ENCODE measurements around the gene PGF. TPM values are rescaled to one million over a fixed set of nuclear protein-coding genes. Genes with fewer than 3 reads are reported as not detected.

The PGF gene
- total and polyA plus RNA-seq, 4 donors, result 0.61 to 4.5 (median 1.8) TPM

GRCh38 chr14:74945261-74945851, 10.0 kb downstream of the PGF start:
- no peak overlapping the region for H3K9ac ChIP-seq (ENCODE audit: low read depth in 1 of 2, low read length in 2 of 2)
- H3K36me3 ChIP-seq (ENCODE audit: control insufficient read depth in 4 of 4, insufficient read depth in 3 of 4, low read depth in 1 of 4, low read length in 3 of 4), result no peaks in the 10 kb centered on the region
- H3K4me1 ChIP-seq (ENCODE audit: control insufficient read depth in 4 of 4, insufficient read depth in 4 of 4, low read length in 3 of 4), result peaks cover 0 to 9% (median 2%) of the 10 kb centered on the region in 4 donors
- WGBS, result 56% methylated on average over 17 of the region's 17 CpGs
- H3K27me3 ChIP-seq (ENCODE audit: control insufficient read depth in 4 of 4, insufficient read depth in 4 of 4, low read length in 3 of 4), result no peaks in the 10 kb centered on the region
- DNase-seq (ENCODE audit: low spot score), result peak; percentile 62
- no peak overlapping the region for H3K27ac ChIP-seq (ENCODE audit: low read depth in 1 of 2, low read length in 2 of 2)
- H3K4me3 ChIP-seq (ENCODE audit: low read depth in 1 of 3, low read length in 3 of 3), result no peak overlapping the region
- H3K9me3 ChIP-seq (ENCODE audit: control insufficient read depth in 4 of 4, low read length in 3 of 4), result no peaks in the 10 kb centered on the region
- TF ChIP-seq HNF4A (conservative IDR thresholded peaks at IDR 0.05), result no peak
- no peak for TF ChIP-seq JUND (IDR thresholded peaks at IDR 0.05)
- TF ChIP-seq TAF1 (conservative IDR thresholded peaks at IDR 0.05), result no peak
- peak in 1 of 2 donors; percentile 66 for TF ChIP-seq RAD21 (IDR thresholded peaks at IDR 0.05)
- no peak for TF ChIP-seq YY1 (IDR thresholded peaks at IDR 0.05)
- no peak for TF ChIP-seq NR2F2 (IDR thresholded peaks at IDR 0.05)
- TF ChIP-seq FOXA2 (IDR thresholded peaks at IDR 0.05), result no peak
- no peak for TF ChIP-seq RXRA (IDR thresholded peaks at IDR 0.05)
- TF ChIP-seq, protein P1, sequence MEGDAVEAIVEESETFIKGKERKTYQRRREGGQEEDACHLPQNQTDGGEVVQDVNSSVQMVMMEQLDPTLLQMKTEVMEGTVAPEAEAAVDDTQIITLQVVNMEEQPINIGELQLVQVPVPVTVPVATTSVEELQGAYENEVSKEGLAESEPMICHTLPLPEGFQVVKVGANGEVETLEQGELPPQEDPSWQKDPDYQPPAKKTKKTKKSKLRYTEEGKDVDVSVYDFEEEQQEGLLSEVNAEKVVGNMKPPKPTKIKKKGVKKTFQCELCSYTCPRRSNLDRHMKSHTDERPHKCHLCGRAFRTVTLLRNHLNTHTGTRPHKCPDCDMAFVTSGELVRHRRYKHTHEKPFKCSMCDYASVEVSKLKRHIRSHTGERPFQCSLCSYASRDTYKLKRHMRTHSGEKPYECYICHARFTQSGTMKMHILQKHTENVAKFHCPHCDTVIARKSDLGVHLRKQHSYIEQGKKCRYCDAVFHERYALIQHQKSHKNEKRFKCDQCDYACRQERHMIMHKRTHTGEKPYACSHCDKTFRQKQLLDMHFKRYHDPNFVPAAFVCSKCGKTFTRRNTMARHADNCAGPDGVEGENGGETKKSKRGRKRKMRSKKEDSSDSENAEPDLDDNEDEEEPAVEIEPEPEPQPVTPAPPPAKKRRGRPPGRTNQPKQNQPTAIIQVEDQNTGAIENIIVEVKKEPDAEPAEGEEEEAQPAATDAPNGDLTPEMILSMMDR (IDR thresholded peaks at IDR 0.05; ENCODE audit: low read depth, low read length, missing input control), result peak; percentile 28
- TF ChIP-seq SP1 (IDR thresholded peaks at IDR 0.05), result no peak

GRCh38 chr14:74942608-74943007, 12.8 kb downstream of the PGF start:
- Histone ChIP-seq H3K9me3 (ENCODE audit: control insufficient read depth in 4 of 4, low read length in 3 of 4) (no peaks in the 10 kb centered on the region), H3K36me3 (ENCODE audit: control insufficient read depth in 4 of 4, insufficient read depth in 3 of 4, low read depth in 1 of 4, low read length in 3 of 4) (no peaks in the 10 kb centered on the region), H3K27me3 (ENCODE audit: control insufficient read depth in 4 of 4, insufficient read depth in 4 of 4, low read length in 3 of 4) (no peaks in the 10 kb centered on the region), H3K4me1 (ENCODE audit: control insufficient read depth in 4 of 4, insufficient read depth in 4 of 4, low read length in 3 of 4) (peaks cover 0 to 19% (median 4%) of the 10 kb centered on the region in 4 donors), H3K27ac (ENCODE audit: low read depth in 1 of 2, low read length in 2 of 2) (peak overlapping the region in 1 of 2 donors; percentile 47), H3K9ac (ENCODE audit: low read depth in 1 of 2, low read length in 2 of 2) (no peak overlapping the region), H3K4me3 (ENCODE audit: low read depth in 1 of 3, low read length in 3 of 3) (no peak overlapping the region)
- 91% methylated on average over 11 of the region's 11 CpGs for WGBS
- TF ChIP-seq RXRA (IDR thresholded peaks at IDR 0.05) (no peak), SP1 (IDR thresholded peaks at IDR 0.05) (no peak)
- TF ChIP-seq, protein P2, sequence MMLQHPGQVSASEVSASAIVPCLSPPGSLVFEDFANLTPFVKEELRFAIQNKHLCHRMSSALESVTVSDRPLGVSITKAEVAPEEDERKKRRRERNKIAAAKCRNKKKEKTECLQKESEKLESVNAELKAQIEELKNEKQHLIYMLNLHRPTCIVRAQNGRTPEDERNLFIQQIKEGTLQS (IDR thresholded peaks at IDR 0.05), result no peak
- no peak for DNase-seq (ENCODE audit: low spot score)

DNA sequence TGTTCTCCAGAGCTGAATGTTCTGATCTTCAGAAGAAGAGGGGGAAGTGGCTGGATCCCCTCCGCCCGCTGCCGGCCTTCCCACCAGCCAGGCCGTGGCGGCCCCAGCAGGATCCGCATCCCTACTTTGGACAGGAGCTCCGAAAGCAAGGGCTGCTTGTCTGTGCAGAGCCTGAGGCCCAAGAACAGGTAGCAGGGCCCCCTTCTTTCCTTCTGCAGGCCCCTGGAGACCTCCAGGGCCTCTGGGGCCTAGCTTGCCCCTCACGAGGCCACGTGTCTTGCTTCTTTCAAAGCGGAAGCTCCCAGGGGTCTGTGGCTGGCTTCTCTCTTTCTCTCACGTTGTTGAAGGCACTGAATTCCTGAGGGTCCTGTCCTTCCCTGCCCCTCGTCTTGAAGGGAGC, 13.2 kb downstream of the PGF start:
- peak overlapping the region; percentile 47 to 61 for H3K27ac ChIP-seq (ENCODE audit: low read depth in 1 of 2, low read length in 2 of 2)
- H3K27me3 ChIP-seq (ENCODE audit: control insufficient read depth in 4 of 4, insufficient read depth in 4 of 4, low read length in 3 of 4), result no peaks in the 10 kb centered on the region
- H3K4me1 ChIP-seq (ENCODE audit: control insufficient read depth in 4 of 4, insufficient read depth in 4 of 4, low read length in 3 of 4), result peaks cover 0 to 19% (median 4%) of the 10 kb centered on the region in 4 donors
- no peak for DNase-seq (ENCODE audit: low spot score)
- 82% methylated on average over 12 of the region's 12 CpGs for WGBS
- no peaks in the 10 kb centered on the region for H3K36me3 ChIP-seq (ENCODE audit: control insufficient read depth in 4 of 4, insufficient read depth in 3 of 4, low read depth in 1 of 4, low read length in 3 of 4)
- H3K9me3 ChIP-seq (ENCODE audit: control insufficient read depth in 4 of 4, low read length in 3 of 4), result no peaks in the 10 kb centered on the region
- no peak overlapping the region for H3K9ac ChIP-seq (ENCODE audit: low read depth in 1 of 2, low read length in 2 of 2)
- TF ChIP-seq GABPA (IDR thresholded peaks at IDR 0.05 in 1 of 2, conservative IDR thresholded peaks at IDR 0.05 in 1 of 2), result no peak
- no peak for TF ChIP-seq FOXA2 (IDR thresholded peaks at IDR 0.05)
- no peak for TF ChIP-seq SP1 (IDR thresholded peaks at IDR 0.05)
- TF ChIP-seq, protein P3, sequence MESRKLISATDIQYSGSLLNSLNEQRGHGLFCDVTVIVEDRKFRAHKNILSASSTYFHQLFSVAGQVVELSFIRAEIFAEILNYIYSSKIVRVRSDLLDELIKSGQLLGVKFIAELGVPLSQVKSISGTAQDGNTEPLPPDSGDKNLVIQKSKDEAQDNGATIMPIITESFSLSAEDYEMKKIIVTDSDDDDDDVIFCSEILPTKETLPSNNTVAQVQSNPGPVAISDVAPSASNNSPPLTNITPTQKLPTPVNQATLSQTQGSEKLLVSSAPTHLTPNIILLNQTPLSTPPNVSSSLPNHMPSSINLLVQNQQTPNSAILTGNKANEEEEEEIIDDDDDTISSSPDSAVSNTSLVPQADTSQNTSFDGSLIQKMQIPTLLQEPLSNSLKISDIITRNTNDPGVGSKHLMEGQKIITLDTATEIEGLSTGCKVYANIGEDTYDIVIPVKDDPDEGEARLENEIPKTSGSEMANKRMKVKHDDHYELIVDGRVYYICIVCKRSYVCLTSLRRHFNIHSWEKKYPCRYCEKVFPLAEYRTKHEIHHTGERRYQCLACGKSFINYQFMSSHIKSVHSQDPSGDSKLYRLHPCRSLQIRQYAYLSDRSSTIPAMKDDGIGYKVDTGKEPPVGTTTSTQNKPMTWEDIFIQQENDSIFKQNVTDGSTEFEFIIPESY (IDR thresholded peaks at IDR 0.05), result no peak
- no peak for TF ChIP-seq JUND (IDR thresholded peaks at IDR 0.05)
- TF ChIP-seq RXRA (IDR thresholded peaks at IDR 0.05), result no peak
- no peak for TF ChIP-seq HNF4G (IDR thresholded peaks at IDR 0.05)
- TF ChIP-seq RAD21 (IDR thresholded peaks at IDR 0.05), result no peak
- TF ChIP-seq, protein P2 (IDR thresholded peaks at IDR 0.05), result no peak
- TF ChIP-seq, protein P1 (IDR thresholded peaks at IDR 0.05; ENCODE audit: low read depth, low read length, missing input control), result no peak
- no peak overlapping the region for H3K4me3 ChIP-seq (ENCODE audit: low read depth in 1 of 3, low read length in 3 of 3)

Data from liver (tissue), 9 donors.